ENCODE results near the gene ADAMTS16. TPM values are rescaled to one million over a fixed set of nuclear protein-coding genes. Genes with fewer than 3 reads are reported as not detected.

The ADAMTS16 gene
- total RNA-seq, 1 experiment from 2014 or later: 0.28 TPM

GRCh38 chr5:5199495-5199894 is 59.4 kb downstream of the ADAMTS16 start:
- DNase-seq (ENCODE audit: low spot score): no peak
- Histone ChIP-seq H3K27ac (ENCODE audit: low read depth, low read length, poor library complexity, severe bottlenecking) (no peak overlapping the region), H3K4me1 (ENCODE audit: insufficient read depth, low read length, poor library complexity, severe bottlenecking) (no peaks in the 10 kb centered on the region), H3K36me3 (ENCODE audit: insufficient read depth, low read length, poor library complexity, severe bottlenecking) (no peaks in the 10 kb centered on the region), H3K4me3 (ENCODE audit: low read depth, low read length, poor library complexity, severe bottlenecking) (no peak overlapping the region), H3K9me3 (ENCODE audit: low read depth, low read length, poor library complexity, severe bottlenecking) (no peaks in the 10 kb centered on the region), H3K27me3 (replicated peaks; ENCODE audit: insufficient read depth, low read depth, low read length, poor library complexity) (peaks cover 38% of the 10 kb centered on the region)
- intact Hi-C loops (cut with micrococcal nuclease; ENCODE audit: unreplicated experiment): no loop called here
- no TSS peak for BruUV-seq (replicated peaks)
- ChIA-PET CTCF (no interaction called here), POLR2A (ENCODE audit: low non-redundant PET) (no interaction called here)
- TF ChIP-seq CTCF (conservative IDR thresholded peaks at IDR 0.05; ENCODE audit: low read depth, low read length) (no peak), EZH2 (IDR thresholded peaks at IDR 0.05; ENCODE audit: borderline replicate concordance, low read depth, low read length, poor library complexity, severe bottlenecking) (no peak)

- TF ChIP-seq CTCF (conservative IDR thresholded peaks at IDR 0.05; ENCODE audit: low read depth, low read length) (no peak), EZH2 (IDR thresholded peaks at IDR 0.05; ENCODE audit: borderline replicate concordance, low read depth, low read length, poor library complexity, severe bottlenecking) (no peak)
- Histone ChIP-seq H3K36me3 (ENCODE audit: insufficient read depth, low read length, poor library complexity, severe bottlenecking) (no peaks in the 10 kb centered on the region), H3K4me1 (ENCODE audit: insufficient read depth, low read length, poor library complexity, severe bottlenecking) (no peaks in the 10 kb centered on the region), H3K4me3 (ENCODE audit: low read depth, low read length, poor library complexity, severe bottlenecking) (no peak overlapping the region), H3K27ac (ENCODE audit: low read depth, low read length, poor library complexity, severe bottlenecking) (no peak overlapping the region), H3K27me3 (replicated peaks; ENCODE audit: insufficient read depth, low read depth, low read length, poor library complexity) (peaks cover 33% of the 10 kb centered on the region), H3K9me3 (ENCODE audit: low read depth, low read length, poor library complexity, severe bottlenecking) (no peaks in the 10 kb centered on the region)
- intact Hi-C loops (cut with micrococcal nuclease; ENCODE audit: unreplicated experiment): no loop called here
- CTCF ChIA-PET: no interaction called here
- DNase-seq (ENCODE audit: low spot score): no peak
- no TSS peak for BruUV-seq (replicated peaks)
- POLR2A ChIA-PET (ENCODE audit: low non-redundant PET): no interaction called here
Measured at GRCh38 chr5:5200133-5200532, 60.0 kb downstream of the ADAMTS16 start.

GRCh38 chr5:5202321-5202720 is 62.2 kb downstream of the ADAMTS16 start:
- ChIA-PET CTCF (no interaction called here), POLR2A (ENCODE audit: low non-redundant PET) (no interaction called here)
- Histone ChIP-seq H3K9me3 (ENCODE audit: low read depth, low read length, poor library complexity, severe bottlenecking) (no peaks in the 10 kb centered on the region), H3K36me3 (ENCODE audit: insufficient read depth, low read length, poor library complexity, severe bottlenecking) (no peaks in the 10 kb centered on the region), H3K4me1 (ENCODE audit: insufficient read depth, low read length, poor library complexity, severe bottlenecking) (no peaks in the 10 kb centered on the region), H3K27me3 (replicated peaks; ENCODE audit: insufficient read depth, low read depth, low read length, poor library complexity) (peaks cover 35% of the 10 kb centered on the region), H3K27ac (ENCODE audit: low read depth, low read length, poor library complexity, severe bottlenecking) (no peak overlapping the region), H3K4me3 (ENCODE audit: low read depth, low read length, poor library complexity, severe bottlenecking) (no peak overlapping the region)
- TF ChIP-seq CTCF (conservative IDR thresholded peaks at IDR 0.05; ENCODE audit: low read depth, low read length): no peak
- no peak for TF ChIP-seq EZH2 (IDR thresholded peaks at IDR 0.05; ENCODE audit: borderline replicate concordance, low read depth, low read length, poor library complexity, severe bottlenecking)
- BruUV-seq (replicated peaks): no TSS peak
- intact Hi-C loops (cut with micrococcal nuclease; ENCODE audit: unreplicated experiment): no loop called here
- DNase-seq (ENCODE audit: low spot score): no peak
